A673 (cell line): ENCODE data around the gene PIMREG.

Source experiments
- EZH2 ChIP-seq: fragments of 200-600 bp; sonication (generic); IDR thresholded peaks from 2 replicates; pipeline ENCODE4 v1.6.1; 2017; ENCODE audit warnings: borderline replicate concordance, low read depth, mild to moderate bottlenecking, mixed read lengths, antibody characterized with exemption, low read length; ENCODE audit not compliant: poor library complexity, severe bottlenecking
- TF ChIP-seq, protein P1 (sequence below): fragments of 300-800, 200-600 bp; sonication (generic); conservative IDR thresholded peaks from 2 replicates; pipeline ENCODE4 v1.5.1; 2017; ENCODE audit warnings: low read depth, mild to moderate bottlenecking, antibody characterized with exemption, low read length, moderate library complexity, mixed read lengths

GRCh38 chr17:6475411-6475810, 31.2 kb downstream of the PIMREG start:
- TF ChIP-seq, protein P1, sequence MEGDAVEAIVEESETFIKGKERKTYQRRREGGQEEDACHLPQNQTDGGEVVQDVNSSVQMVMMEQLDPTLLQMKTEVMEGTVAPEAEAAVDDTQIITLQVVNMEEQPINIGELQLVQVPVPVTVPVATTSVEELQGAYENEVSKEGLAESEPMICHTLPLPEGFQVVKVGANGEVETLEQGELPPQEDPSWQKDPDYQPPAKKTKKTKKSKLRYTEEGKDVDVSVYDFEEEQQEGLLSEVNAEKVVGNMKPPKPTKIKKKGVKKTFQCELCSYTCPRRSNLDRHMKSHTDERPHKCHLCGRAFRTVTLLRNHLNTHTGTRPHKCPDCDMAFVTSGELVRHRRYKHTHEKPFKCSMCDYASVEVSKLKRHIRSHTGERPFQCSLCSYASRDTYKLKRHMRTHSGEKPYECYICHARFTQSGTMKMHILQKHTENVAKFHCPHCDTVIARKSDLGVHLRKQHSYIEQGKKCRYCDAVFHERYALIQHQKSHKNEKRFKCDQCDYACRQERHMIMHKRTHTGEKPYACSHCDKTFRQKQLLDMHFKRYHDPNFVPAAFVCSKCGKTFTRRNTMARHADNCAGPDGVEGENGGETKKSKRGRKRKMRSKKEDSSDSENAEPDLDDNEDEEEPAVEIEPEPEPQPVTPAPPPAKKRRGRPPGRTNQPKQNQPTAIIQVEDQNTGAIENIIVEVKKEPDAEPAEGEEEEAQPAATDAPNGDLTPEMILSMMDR, result no peak
- no peak for TF ChIP-seq EZH2
